ENCODE results near the gene RND1.

DNA sequence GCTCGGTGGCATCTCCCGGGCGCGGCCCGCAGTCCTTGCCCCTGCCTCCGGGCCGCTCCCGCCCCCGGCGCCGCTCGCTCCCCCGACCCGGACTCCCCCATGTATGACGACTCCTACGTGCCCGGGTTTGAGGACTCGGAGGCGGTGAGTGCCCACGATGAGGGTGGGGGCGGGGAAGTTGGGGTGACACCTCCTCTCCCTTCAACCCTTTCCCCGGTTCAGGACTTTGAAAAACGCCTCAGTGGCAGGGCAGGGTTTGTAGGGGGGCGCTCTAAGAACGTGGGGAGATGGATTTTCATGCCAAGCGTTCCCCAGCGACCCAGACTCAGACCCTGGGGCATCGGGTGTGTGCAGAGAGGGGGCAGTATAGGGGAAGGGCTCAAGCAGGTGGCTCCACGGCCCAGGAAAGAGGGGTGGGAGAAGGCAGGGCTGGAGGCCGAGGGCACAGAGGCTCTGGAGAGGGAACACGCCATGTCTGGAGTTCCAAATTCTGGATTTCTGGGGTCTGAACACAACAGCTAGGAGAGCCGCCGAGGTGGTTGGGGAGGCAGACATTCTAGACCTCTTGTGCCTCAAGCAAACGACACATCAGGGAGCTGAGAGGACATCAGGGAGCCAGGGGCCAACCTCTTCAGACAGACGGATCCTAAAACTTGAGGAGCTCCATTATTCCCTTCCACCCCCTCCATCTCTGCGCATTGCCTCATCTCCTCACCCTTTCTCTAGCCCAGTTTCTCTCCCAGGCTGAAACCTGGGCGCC is 46.7 kb downstream of the RND1 start:
- TF ChIP-seq POLR2A (IDR thresholded peaks at IDR 0.05) (no peak), POLR2AphosphoS5 (IDR thresholded peaks at IDR 0.05) (no peak), EP300 (IDR thresholded peaks at IDR 0.05) (no peak)
- TF ChIP-seq, protein P1, sequence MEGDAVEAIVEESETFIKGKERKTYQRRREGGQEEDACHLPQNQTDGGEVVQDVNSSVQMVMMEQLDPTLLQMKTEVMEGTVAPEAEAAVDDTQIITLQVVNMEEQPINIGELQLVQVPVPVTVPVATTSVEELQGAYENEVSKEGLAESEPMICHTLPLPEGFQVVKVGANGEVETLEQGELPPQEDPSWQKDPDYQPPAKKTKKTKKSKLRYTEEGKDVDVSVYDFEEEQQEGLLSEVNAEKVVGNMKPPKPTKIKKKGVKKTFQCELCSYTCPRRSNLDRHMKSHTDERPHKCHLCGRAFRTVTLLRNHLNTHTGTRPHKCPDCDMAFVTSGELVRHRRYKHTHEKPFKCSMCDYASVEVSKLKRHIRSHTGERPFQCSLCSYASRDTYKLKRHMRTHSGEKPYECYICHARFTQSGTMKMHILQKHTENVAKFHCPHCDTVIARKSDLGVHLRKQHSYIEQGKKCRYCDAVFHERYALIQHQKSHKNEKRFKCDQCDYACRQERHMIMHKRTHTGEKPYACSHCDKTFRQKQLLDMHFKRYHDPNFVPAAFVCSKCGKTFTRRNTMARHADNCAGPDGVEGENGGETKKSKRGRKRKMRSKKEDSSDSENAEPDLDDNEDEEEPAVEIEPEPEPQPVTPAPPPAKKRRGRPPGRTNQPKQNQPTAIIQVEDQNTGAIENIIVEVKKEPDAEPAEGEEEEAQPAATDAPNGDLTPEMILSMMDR (IDR thresholded peaks at IDR 0.05): no peak
